Esophagus muscularis mucosa (tissue), 4 donors: ENCODE measurements around the gene YTHDC1. TPM values are rescaled to one million over a fixed set of nuclear protein-coding genes. Genes with fewer than 3 reads are reported as not detected.
A peak's percentile ranks its signal among the peaks of the same experiment; 100 is the strongest.

Experiments
- DNase-seq: peaks from one replicate; pipeline ENCODE4 v3.0.0-alpha.2; 2017; ENCODE audit errors: extremely low spot score
- H3K27ac ChIP-seq, 4 donors: fragments of 200-600 bp; sonication (generic); replicated peaks in 1 of 4; 1 replicate in 3 of 4; 2 replicates in 1 of 4; pipeline ENCODE4 v1.5.1; 2016 to 2019; ENCODE audit warnings: mild to moderate bottlenecking in 1 of 4
- H3K27me3 ChIP-seq, 4 donors: fragments of 200-600 bp; sonication (generic); one replicate each; pipeline versions ENCODE4 v1.5.1 to v1.6.0; 2016 to 2019
- H3K36me3 ChIP-seq, 4 donors: fragments of 200-600 bp; sonication (generic); one replicate each; pipeline ENCODE4 v1.5.1; 2016 to 2019
- H3K4me1 ChIP-seq, 4 donors: fragments of 200-600 bp; sonication (generic); one replicate each; pipeline ENCODE4 v1.5.1; 2016 to 2019
- H3K4me3 ChIP-seq, 4 donors: fragments of 200-600 bp; sonication (generic); 1 replicate in 2 of 4; 2 replicates in 2 of 4; pipeline ENCODE4 v1.5.1; 2016 to 2019; ENCODE audit warnings: mild to moderate bottlenecking in 4 of 4, moderate library complexity in 1 of 4
- H3K9me3 ChIP-seq, 4 donors: fragments of 200-600 bp; sonication (generic); 1 replicate in 3 of 4; 2 replicates in 1 of 4; pipeline ENCODE4 v1.5.1; 2016 to 2019
- EP300 ChIP-seq: sonication (generic); formaldehyde crosslinking; IDR thresholded peaks from one replicate; pipeline ENCODE4 v1.6.1; 2017; ENCODE audit warnings: antibody characterized with exemption
- POLR2A ChIP-seq: fragments of 450-650 bp; IDR thresholded peaks from one replicate; pipeline ENCODE4 v1.6.1; 2017; ENCODE audit warnings: antibody characterized with exemption, moderate library complexity, mild to moderate bottlenecking, low read depth
- POLR2AphosphoS5 ChIP-seq, 2 donors: sonication (generic); formaldehyde crosslinking; IDR thresholded peaks; one replicate each; pipeline ENCODE4 v1.6.1; 2017; ENCODE audit warnings: antibody characterized with exemption in 2 of 2
- WGBS: methylation state at CpG from one replicate; pipeline ENCODE4 v1.1.5; 2018; 5-methylcytosine and 5-hydroxymethylcytosine counted together
- intact Hi-C: fragments of 100-400 bp; cut with DNase I; formaldehyde crosslinking; loops from one replicate; pipeline ENCODE4 v1.15.1; 2023
- total RNA-seq, 4 donors: library from RNA; depleted of rRNA; stranded (reverse); fragments of >200 nt; gene quantifications; one replicate each; pipeline versions ENCODE4 v1.1.0 to v1.2.1, GENCODE V29; 2016
- TF ChIP-seq, protein P1 (sequence below), 3 experiments: fragments of 200-600 bp in 2 of 3; fragments of 450-650 bp in 1 of 3; sonication (generic) in 2 of 3; IDR thresholded peaks; one replicate each; pipeline ENCODE4 v1.5.1; 2017 to 2019; ENCODE audit warnings: antibody characterized with exemption in 3 of 3, mild to moderate bottlenecking in 2 of 3, moderate library complexity in 1 of 3

Gene YTHDC1
- total RNA-seq, 4 donors from 2014 or later: 55.4 to 68.7 (median 61.4) TPM

- 86% methylated on average over 4 of the region's 4 CpGs for WGBS
- peaks cover 0 to 7% (median 0%) of the 10 kb centered on the region in 4 donors for H3K27me3 ChIP-seq
- TF ChIP-seq POLR2AphosphoS5 (IDR thresholded peaks at IDR 0.05) (no peak), POLR2A (no peak), EP300 (no peak)
- TF ChIP-seq, protein P1, sequence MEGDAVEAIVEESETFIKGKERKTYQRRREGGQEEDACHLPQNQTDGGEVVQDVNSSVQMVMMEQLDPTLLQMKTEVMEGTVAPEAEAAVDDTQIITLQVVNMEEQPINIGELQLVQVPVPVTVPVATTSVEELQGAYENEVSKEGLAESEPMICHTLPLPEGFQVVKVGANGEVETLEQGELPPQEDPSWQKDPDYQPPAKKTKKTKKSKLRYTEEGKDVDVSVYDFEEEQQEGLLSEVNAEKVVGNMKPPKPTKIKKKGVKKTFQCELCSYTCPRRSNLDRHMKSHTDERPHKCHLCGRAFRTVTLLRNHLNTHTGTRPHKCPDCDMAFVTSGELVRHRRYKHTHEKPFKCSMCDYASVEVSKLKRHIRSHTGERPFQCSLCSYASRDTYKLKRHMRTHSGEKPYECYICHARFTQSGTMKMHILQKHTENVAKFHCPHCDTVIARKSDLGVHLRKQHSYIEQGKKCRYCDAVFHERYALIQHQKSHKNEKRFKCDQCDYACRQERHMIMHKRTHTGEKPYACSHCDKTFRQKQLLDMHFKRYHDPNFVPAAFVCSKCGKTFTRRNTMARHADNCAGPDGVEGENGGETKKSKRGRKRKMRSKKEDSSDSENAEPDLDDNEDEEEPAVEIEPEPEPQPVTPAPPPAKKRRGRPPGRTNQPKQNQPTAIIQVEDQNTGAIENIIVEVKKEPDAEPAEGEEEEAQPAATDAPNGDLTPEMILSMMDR (IDR thresholded peaks at IDR 0.05): no peak
- no peaks in the 10 kb centered on the region for H3K36me3 ChIP-seq
- no peak overlapping the region for H3K27ac ChIP-seq
- H3K4me3 ChIP-seq: no peak overlapping the region
- no peak for DNase-seq
- intact Hi-C loops: no loop called here
- H3K4me1 ChIP-seq: no peaks in the 10 kb centered on the region
- no peaks in the 10 kb centered on the region for H3K9me3 ChIP-seq
Observed at GRCh38 chr4:68360231-68360968, 10.5 kb upstream of the YTHDC1 start.

GRCh38 chr4:68359508-68359907, 9.6 kb upstream of the YTHDC1 start:
- no peak for TF ChIP-seq POLR2A
- TF ChIP-seq, protein P1 (IDR thresholded peaks at IDR 0.05): no peak
- TF ChIP-seq POLR2AphosphoS5 (IDR thresholded peaks at IDR 0.05): no peak
- no peak for TF ChIP-seq EP300
- Histone ChIP-seq H3K9me3 (no peaks in the 10 kb centered on the region), H3K27me3 (peaks cover 0 to 3% (median 0%) of the 10 kb centered on the region in 4 donors), H3K36me3 (no peaks in the 10 kb centered on the region), H3K4me1 (no peaks in the 10 kb centered on the region), H3K4me3 (no peak overlapping the region), H3K27ac (no peak overlapping the region)
- DNase-seq: no peak
- intact Hi-C loops: no loop called here

- Histone ChIP-seq H3K27me3 (peaks cover 0 to 3% (median 0%) of the 10 kb centered on the region in 4 donors), H3K9me3 (no peaks in the 10 kb centered on the region), H3K27ac (no peak overlapping the region), H3K36me3 (no peaks in the 10 kb centered on the region), H3K4me3 (no peak overlapping the region), H3K4me1 (no peaks in the 10 kb centered on the region)
- 73% methylated on average over 2 of the region's 2 CpGs for WGBS
- DNase-seq: no peak
- intact Hi-C loops: no loop called here
- TF ChIP-seq POLR2AphosphoS5 (IDR thresholded peaks at IDR 0.05) (no peak), EP300 (no peak), POLR2A (no peak)
- TF ChIP-seq, protein P1 (IDR thresholded peaks at IDR 0.05): no peak
Observed at GRCh38 chr4:68358988-68359387, 9.1 kb upstream of the YTHDC1 start.

GRCh38 chr4:68352791-68353190, 2.9 kb upstream of the YTHDC1 start:
- intact Hi-C loops: no loop called here
- Histone ChIP-seq H3K4me1 (peaks cover under 1 to 13% (median 11%) of the 10 kb centered on the region in 4 donors), H3K9me3 (no peaks in the 10 kb centered on the region), H3K4me3 (no peak overlapping the region), H3K27me3 (no peaks in the 10 kb centered on the region), H3K36me3 (no peaks in the 10 kb centered on the region), H3K27ac (no peak overlapping the region)
- WGBS: 80% methylated on average over 2 of the region's 2 CpGs
- TF ChIP-seq POLR2AphosphoS5 (IDR thresholded peaks at IDR 0.05) (no peak), EP300 (no peak), POLR2A (no peak)
- TF ChIP-seq, protein P1 (IDR thresholded peaks at IDR 0.05): no peak
- no peak for DNase-seq

GRCh38 chr4:68349279-68349648, 626 bp downstream of the YTHDC1 start:
- no peaks in the 10 kb centered on the region for H3K36me3 ChIP-seq
- intact Hi-C loops: no loop called here
- WGBS: 0% methylated on average over 8 of the region's 14 CpGs
- H3K27ac ChIP-seq: peak overlapping the region; percentile 93 to 99 (median 96)
- H3K9me3 ChIP-seq: no peaks in the 10 kb centered on the region
- DNase-seq: no peak
- H3K27me3 ChIP-seq: no peaks in the 10 kb centered on the region
- peak overlapping the region; percentile 81 to 92 (median 84) for H3K4me3 ChIP-seq
- peaks cover 33 to 48% (median 46%) of the 10 kb centered on the region in 4 donors for H3K4me1 ChIP-seq
- TF ChIP-seq POLR2A (no peak), POLR2AphosphoS5 (IDR thresholded peaks at IDR 0.05) (no peak), EP300 (no peak)
- TF ChIP-seq, protein P1 (IDR thresholded peaks at IDR 0.05): no peak
